WTC11 (cell line): ENCODE results near the gene RIPPLY3. TPM values are rescaled to one million over a fixed set of nuclear protein-coding genes. Genes with fewer than 3 reads are reported as not detected.

Experiments
- ATAC-seq: fragments of 200-7000 bp; cut with Tn5 transposase; 2 replicates; pipeline ENCODE4 v1.10.0; 2021; ENCODE audit warnings: mild to moderate bottlenecking, moderate library complexity
- CTCF ChIA-PET: fragments of 300-600 bp; sonication (Branson Sonifier 250); formaldehyde crosslinking; loops from one replicate; lab custom pipeline; 2021; ENCODE audit warnings: antibody characterized with exemption; lab: Charles Lee
- POLR2A ChIA-PET: fragments of 350-600 bp; sonication (Branson Sonifier 250); formaldehyde crosslinking; loops from one replicate; lab custom pipeline; 2021; ENCODE audit warnings: antibody characterized with exemption; lab: Charles Lee
- DNase-seq: peaks from one replicate; pipeline ENCODE4 v3.0.0; 2021; ENCODE audit warnings: low spot score
- H3K27ac Mint-ChIP-seq: 2 replicates; pipeline ENCODE4 v1.8.0; 2021; ENCODE audit warnings: mixed read lengths
- H3K27me3 Mint-ChIP-seq: 2 replicates; pipeline ENCODE4 v1.8.0; 2021; ENCODE audit warnings: low read depth, mild to moderate bottlenecking, moderate library complexity, mixed read lengths
- H3K36me3 Mint-ChIP-seq: 2 replicates; pipeline ENCODE4 v1.8.0; 2021; ENCODE audit warnings: mixed read lengths
- H3K4me1 Mint-ChIP-seq: 2 replicates; pipeline ENCODE4 v1.8.0; 2022; ENCODE audit warnings: mixed read lengths
- H3K4me3 Mint-ChIP-seq: 2 replicates; pipeline ENCODE4 v1.8.0; 2021; ENCODE audit warnings: mild to moderate bottlenecking, moderate library complexity, mixed read lengths
- H3K9me3 Mint-ChIP-seq: 2 replicates; pipeline ENCODE4 v1.8.0; 2021; ENCODE audit warnings: mixed read lengths
- ELF4 ChIP-seq: sonication (generic); formaldehyde crosslinking; IDR thresholded peaks from 2 replicates; pipeline ENCODE4 v1.8.1; 2022; ENCODE audit warnings: low read depth, mild to moderate bottlenecking, moderate library complexity, missing genetic modification reagents
- FOXK1 ChIP-seq: sonication (generic); formaldehyde crosslinking; IDR thresholded peaks from 2 replicates; pipeline ENCODE4 v1.8.0; 2022; ENCODE audit warnings: mild to moderate bottlenecking, moderate library complexity, missing genetic modification reagents
- HMGA2 ChIP-seq: fragments of 250-450 bp; sonication (Bioruptor Pico); IDR thresholded peaks from 2 replicates; pipeline ENCODE4 v1.4.0; 2021; ENCODE audit warnings: mild to moderate bottlenecking, moderate library complexity
- NFYB ChIP-seq: sonication (generic); formaldehyde crosslinking; conservative IDR thresholded peaks from 2 replicates; pipeline ENCODE4 v1.8.0; 2022; ENCODE audit warnings: low read depth, missing genetic modification reagents
- NR3C1 ChIP-seq: sonication (generic); formaldehyde crosslinking; conservative IDR thresholded peaks from 2 replicates; pipeline ENCODE4 v1.8.1; 2023; ENCODE audit warnings: low read depth, mild to moderate bottlenecking, missing genetic modification reagents
- ZNF416 ChIP-seq: fragments of 250-450 bp; sonication (Bioruptor Pico); IDR thresholded peaks from 2 replicates; pipeline ENCODE4 v1.9.0; 2021; ENCODE audit warnings: mild to moderate bottlenecking, inconsistent platforms
- total RNA-seq: library from RNA; stranded (reverse); gene quantifications from 3 replicates; pipeline ENCODE4 v1.2.3, GENCODE V29; 2021
- TF ChIP-seq, protein P1 (sequence below): sonication (generic); formaldehyde crosslinking; conservative IDR thresholded peaks from 2 replicates; pipeline ENCODE4 v1.8.1; 2023; ENCODE audit warnings: mild to moderate bottlenecking, low read depth, missing genetic modification reagents, moderate library complexity
- TF ChIP-seq, protein P2 (sequence below): sonication (generic); formaldehyde crosslinking; IDR thresholded peaks from 2 replicates; pipeline ENCODE4 v1.8.1; 2023; ENCODE audit warnings: mild to moderate bottlenecking, missing genetic modification reagents, moderate library complexity
- TF ChIP-seq, protein P3 (sequence below): fragments of 250-450 bp; sonication (Bioruptor Pico); IDR thresholded peaks from 2 replicates; pipeline ENCODE4 v1.9.0; 2021; ENCODE audit warnings: moderate library complexity, mild to moderate bottlenecking, inconsistent platforms, borderline replicate concordance
- TF ChIP-seq, protein P4 (sequence below): fragments of 250-450 bp; sonication (Bioruptor Pico); IDR thresholded peaks from 2 replicates; pipeline ENCODE4 v1.8.0; 2021; ENCODE audit warnings: mild to moderate bottlenecking
- TF ChIP-seq, protein P5 (sequence below): sonication (generic); formaldehyde crosslinking; IDR thresholded peaks from 2 replicates; pipeline ENCODE4 v1.8.1; 2022; ENCODE audit warnings: mild to moderate bottlenecking, moderate library complexity, missing genetic modification reagents
- TF ChIP-seq, protein P6 (sequence below): sonication (generic); formaldehyde crosslinking; IDR thresholded peaks from 2 replicates; pipeline ENCODE4 v1.8.0; 2023; ENCODE audit warnings: missing genetic modification reagents, mild to moderate bottlenecking, borderline replicate concordance

RIPPLY3 gene
- total RNA-seq, 1 experiment from 2014 or later: 3.5 TPM

DNA sequence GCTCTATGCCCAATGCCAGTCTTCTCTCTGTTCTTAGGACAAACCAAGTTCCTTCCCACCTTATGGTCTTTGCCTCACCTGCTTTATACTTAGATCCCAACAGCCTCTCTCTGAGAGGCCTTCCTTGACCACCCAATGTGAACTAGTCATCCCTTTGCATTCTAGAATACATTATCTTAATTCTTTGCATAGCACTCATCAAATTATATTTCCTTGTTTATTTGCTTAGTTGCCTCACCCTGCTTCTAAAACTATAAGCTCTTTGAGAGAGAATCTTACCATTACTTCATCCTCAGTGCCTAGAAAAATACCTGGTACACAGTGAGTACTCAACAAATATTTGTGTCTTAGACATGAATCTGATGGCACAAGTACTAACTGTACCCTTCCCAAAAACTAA lies 58.3 kb downstream of the RIPPLY3 start:
- Mint-ChIP-seq H3K36me3 (peaks cover 11% of the 10 kb centered on the region), H3K9me3 (no peaks in the 10 kb centered on the region), H3K27me3 (no peaks in the 10 kb centered on the region), H3K4me1 (peaks cover 14% of the 10 kb centered on the region)
- no peak for ATAC-seq
- TF ChIP-seq, protein P1, sequence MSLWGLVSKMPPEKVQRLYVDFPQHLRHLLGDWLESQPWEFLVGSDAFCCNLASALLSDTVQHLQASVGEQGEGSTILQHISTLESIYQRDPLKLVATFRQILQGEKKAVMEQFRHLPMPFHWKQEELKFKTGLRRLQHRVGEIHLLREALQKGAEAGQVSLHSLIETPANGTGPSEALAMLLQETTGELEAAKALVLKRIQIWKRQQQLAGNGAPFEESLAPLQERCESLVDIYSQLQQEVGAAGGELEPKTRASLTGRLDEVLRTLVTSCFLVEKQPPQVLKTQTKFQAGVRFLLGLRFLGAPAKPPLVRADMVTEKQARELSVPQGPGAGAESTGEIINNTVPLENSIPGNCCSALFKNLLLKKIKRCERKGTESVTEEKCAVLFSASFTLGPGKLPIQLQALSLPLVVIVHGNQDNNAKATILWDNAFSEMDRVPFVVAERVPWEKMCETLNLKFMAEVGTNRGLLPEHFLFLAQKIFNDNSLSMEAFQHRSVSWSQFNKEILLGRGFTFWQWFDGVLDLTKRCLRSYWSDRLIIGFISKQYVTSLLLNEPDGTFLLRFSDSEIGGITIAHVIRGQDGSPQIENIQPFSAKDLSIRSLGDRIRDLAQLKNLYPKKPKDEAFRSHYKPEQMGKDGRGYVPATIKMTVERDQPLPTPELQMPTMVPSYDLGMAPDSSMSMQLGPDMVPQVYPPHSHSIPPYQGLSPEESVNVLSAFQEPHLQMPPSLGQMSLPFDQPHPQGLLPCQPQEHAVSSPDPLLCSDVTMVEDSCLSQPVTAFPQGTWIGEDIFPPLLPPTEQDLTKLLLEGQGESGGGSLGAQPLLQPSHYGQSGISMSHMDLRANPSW (CRISPR knock-in tag): no peak
- TF ChIP-seq HMGA2 (CRISPR knock-in tag) (no peak), NR3C1 (no peak), NFYB (CRISPR knock-in tag) (no peak), ZNF416 (CRISPR knock-in tag) (no peak), FOXK1 (CRISPR knock-in tag) (no peak)
- TF ChIP-seq, protein P2, sequence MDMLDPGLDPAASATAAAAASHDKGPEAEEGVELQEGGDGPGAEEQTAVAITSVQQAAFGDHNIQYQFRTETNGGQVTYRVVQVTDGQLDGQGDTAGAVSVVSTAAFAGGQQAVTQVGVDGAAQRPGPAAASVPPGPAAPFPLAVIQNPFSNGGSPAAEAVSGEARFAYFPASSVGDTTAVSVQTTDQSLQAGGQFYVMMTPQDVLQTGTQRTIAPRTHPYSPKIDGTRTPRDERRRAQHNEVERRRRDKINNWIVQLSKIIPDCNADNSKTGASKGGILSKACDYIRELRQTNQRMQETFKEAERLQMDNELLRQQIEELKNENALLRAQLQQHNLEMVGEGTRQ (CRISPR knock-in tag): no peak
- TF ChIP-seq, protein P3, sequence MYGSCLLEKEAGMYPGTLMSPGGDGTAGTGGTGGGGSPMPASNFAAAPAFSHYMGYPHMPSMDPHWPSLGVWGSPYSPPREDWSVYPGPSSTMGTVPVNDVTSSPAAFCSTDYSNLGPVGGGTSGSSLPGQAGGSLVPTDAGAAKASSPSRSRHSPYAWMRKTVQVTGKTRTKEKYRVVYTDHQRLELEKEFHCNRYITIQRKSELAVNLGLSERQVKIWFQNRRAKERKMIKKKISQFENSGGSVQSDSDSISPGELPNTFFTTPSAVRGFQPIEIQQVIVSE (CRISPR knock-in tag): no peak
- TF ChIP-seq, protein P4, sequence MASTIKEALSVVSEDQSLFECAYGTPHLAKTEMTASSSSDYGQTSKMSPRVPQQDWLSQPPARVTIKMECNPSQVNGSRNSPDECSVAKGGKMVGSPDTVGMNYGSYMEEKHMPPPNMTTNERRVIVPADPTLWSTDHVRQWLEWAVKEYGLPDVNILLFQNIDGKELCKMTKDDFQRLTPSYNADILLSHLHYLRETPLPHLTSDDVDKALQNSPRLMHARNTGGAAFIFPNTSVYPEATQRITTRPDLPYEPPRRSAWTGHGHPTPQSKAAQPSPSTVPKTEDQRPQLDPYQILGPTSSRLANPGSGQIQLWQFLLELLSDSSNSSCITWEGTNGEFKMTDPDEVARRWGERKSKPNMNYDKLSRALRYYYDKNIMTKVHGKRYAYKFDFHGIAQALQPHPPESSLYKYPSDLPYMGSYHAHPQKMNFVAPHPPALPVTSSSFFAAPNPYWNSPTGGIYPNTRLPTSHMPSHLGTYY (CRISPR knock-in tag): no peak
- TF ChIP-seq, protein P5, sequence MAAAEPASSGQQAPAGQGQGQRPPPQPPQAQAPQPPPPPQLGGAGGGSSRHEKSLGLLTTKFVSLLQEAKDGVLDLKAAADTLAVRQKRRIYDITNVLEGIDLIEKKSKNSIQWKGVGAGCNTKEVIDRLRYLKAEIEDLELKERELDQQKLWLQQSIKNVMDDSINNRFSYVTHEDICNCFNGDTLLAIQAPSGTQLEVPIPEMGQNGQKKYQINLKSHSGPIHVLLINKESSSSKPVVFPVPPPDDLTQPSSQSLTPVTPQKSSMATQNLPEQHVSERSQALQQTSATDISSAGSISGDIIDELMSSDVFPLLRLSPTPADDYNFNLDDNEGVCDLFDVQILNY (CRISPR knock-in tag): no peak
- TF ChIP-seq, protein P6, sequence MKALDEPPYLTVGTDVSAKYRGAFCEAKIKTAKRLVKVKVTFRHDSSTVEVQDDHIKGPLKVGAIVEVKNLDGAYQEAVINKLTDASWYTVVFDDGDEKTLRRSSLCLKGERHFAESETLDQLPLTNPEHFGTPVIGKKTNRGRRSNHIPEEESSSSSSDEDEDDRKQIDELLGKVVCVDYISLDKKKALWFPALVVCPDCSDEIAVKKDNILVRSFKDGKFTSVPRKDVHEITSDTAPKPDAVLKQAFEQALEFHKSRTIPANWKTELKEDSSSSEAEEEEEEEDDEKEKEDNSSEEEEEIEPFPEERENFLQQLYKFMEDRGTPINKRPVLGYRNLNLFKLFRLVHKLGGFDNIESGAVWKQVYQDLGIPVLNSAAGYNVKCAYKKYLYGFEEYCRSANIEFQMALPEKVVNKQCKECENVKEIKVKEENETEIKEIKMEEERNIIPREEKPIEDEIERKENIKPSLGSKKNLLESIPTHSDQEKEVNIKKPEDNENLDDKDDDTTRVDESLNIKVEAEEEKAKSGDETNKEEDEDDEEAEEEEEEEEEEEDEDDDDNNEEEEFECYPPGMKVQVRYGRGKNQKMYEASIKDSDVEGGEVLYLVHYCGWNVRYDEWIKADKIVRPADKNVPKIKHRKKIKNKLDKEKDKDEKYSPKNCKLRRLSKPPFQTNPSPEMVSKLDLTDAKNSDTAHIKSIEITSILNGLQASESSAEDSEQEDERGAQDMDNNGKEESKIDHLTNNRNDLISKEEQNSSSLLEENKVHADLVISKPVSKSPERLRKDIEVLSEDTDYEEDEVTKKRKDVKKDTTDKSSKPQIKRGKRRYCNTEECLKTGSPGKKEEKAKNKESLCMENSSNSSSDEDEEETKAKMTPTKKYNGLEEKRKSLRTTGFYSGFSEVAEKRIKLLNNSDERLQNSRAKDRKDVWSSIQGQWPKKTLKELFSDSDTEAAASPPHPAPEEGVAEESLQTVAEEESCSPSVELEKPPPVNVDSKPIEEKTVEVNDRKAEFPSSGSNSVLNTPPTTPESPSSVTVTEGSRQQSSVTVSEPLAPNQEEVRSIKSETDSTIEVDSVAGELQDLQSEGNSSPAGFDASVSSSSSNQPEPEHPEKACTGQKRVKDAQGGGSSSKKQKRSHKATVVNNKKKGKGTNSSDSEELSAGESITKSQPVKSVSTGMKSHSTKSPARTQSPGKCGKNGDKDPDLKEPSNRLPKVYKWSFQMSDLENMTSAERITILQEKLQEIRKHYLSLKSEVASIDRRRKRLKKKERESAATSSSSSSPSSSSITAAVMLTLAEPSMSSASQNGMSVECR: no peak
- TF ChIP-seq, all 79 proteins: peak for 0
- H3K27ac Mint-ChIP-seq: no peak overlapping the region
- no peak for DNase-seq
- H3K4me3 Mint-ChIP-seq: no peak overlapping the region
- ChIA-PET CTCF (no interaction called here), POLR2A (no interaction called here)

DNA sequence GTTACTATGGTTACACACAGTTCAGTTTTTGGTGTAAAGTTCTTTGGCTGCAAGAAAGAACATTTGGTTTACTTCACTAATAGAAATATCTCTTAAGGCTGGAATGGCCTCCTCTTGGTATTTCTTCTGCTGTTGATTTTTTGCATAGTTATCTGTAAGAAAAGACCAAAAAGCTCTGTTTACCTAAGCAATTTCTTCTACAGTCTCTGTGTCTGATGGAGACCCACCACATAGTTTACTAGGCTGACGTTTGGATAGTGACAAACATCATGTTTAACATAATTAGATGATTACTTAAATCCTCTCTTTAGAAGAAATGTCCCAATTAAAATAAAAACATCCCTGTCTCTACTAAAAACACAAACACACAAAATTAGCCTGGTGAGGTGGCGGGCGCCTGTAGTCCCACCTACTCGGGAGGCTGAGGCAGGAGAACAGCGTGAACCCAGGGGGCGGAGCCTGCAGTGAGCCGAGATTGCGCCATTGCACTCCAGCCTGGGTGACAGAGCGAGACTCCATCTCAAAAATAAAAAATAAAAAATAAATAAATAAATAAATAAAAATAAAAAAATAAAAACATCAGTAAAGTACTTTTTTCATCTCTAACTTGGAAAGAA lies 59.2 kb downstream of the RIPPLY3 start:
- no peak for ATAC-seq
- Mint-ChIP-seq H3K4me3 (no peak overlapping the region), H3K36me3 (peaks cover 17% of the 10 kb centered on the region), H3K27ac (no peak overlapping the region), H3K9me3 (no peaks in the 10 kb centered on the region), H3K4me1 (peaks cover 5% of the 10 kb centered on the region), H3K27me3 (no peaks in the 10 kb centered on the region)
- ChIA-PET POLR2A (no interaction called here), CTCF (interaction anchor here (1.3 kb wide), 1 partner anchor 56 kb away, joined by 4 read pairs; no protein-coding TSS in a partner anchor)
- no peak for DNase-seq
- TF ChIP-seq ELF4 (CRISPR knock-in tag) (no peak), HMGA2 (CRISPR knock-in tag) (peak; percentile 69; the same call in 1 of the 2 replicates)

Other genes starting within 250 kb of the RIPPLY3 start
- gene HLCS, start 40.0 kb upstream of the RIPPLY3 start, total RNA-seq: 9.3 to 11.1 TPM (median 10.9 TPM) in 3 replicates
- gene PIGP, start 66.4 kb downstream of the RIPPLY3 start, total RNA-seq: 10.9 to 17.0 TPM (median 16.2 TPM) in 3 replicates
- gene TTC3, start 66.6 kb downstream of the RIPPLY3 start, total RNA-seq: 27.8 to 29.2 TPM (median 29.0 TPM) in 3 replicates